ENCODE results near the gene ERO1A.

GRCh38 chr14:52703664-52704063 lies 8.3 kb upstream of the ERO1A start:
- TF ChIP-seq CTCF (conservative IDR thresholded peaks at IDR 0.05; ENCODE audit: low read depth, low read length) (no peak), BHLHE40 (IDR thresholded peaks at IDR 0.05; ENCODE audit: low read depth, low read length) (no peak), MXI1 (IDR thresholded peaks at IDR 0.05; ENCODE audit: borderline replicate concordance, low read depth, low read length) (no peak), POLR2A (IDR thresholded peaks at IDR 0.05; ENCODE audit: low read depth, low read length) (no peak), CEBPB (IDR thresholded peaks at IDR 0.05; ENCODE audit: low read depth, low read length) (no peak), RFX5 (IDR thresholded peaks at IDR 0.05; ENCODE audit: low read depth, low read length) (no peak), SMC3 (IDR thresholded peaks at IDR 0.05; ENCODE audit: low read depth, low read length) (no peak), FOS (IDR thresholded peaks at IDR 0.05; ENCODE audit: low read depth, low read length) (no peak), USF2 (IDR thresholded peaks at IDR 0.05; ENCODE audit: low read depth, low read length) (no peak), MAFK (IDR thresholded peaks at IDR 0.05; ENCODE audit: low read depth, low read length) (no peak)
